Keratinocyte (primary cell): ENCODE data around the gene DOCK1.

ENCODE experiments used
- CTCF ChIP-seq, 3 experiments: IDR thresholded peaks in 1 of 3; conservative IDR thresholded peaks in 1 of 3; optimal IDR thresholded peaks in 1 of 3; 2 replicates in 2 of 3; 3 replicates in 1 of 3; pipeline versions ENCODE3 to v1.5.1; 2011; ENCODE audit warnings: low read length in 3 of 3, mild to moderate bottlenecking in 3 of 3, moderate library complexity in 2 of 3, control low read depth in 1 of 3, inconsistent platforms in 1 of 3; ENCODE audit not compliant: insufficient read depth in 2 of 3; ENCODE audit errors: extremely low read depth in 1 of 3
- EZH2 ChIP-seq: IDR thresholded peaks from one replicate; pipeline ENCODE4 v1.6.1; 2012; ENCODE audit warnings: inconsistent platforms, mild to moderate bottlenecking, low read length, moderate library complexity

DNA sequence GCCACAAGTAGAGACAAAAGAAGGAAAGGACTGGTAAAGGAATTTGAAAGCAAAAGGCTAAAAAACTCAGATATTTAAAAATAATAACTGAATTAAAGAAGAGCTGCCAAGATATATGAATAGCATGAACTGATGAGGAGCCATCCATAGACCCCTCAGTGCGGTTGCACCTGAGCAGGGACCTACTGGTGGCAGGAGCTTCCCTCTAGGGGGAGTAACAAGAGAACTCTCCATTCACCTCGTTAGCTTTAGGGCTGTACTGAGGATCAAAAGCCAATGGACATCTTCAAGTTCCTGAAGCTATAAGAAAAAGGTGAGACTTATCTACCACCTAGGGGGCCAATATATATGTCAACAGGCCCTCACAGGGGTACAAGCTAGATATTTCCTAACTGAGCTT, 27.8 kb upstream of the DOCK1 start:
- TF ChIP-seq CTCF (optimal IDR thresholded peaks at IDR 0.05 in 1 of 3, IDR thresholded peaks at IDR 0.05 in 1 of 3, conservative IDR thresholded peaks at IDR 0.05 in 1 of 3; ENCODE audit: extremely low read depth in 1 of 3, insufficient read depth in 2 of 3, low read length in 3 of 3) (no peak), EZH2 (no peak)
